HEK293 (cell line): ENCODE results near the gene FAM219B.
A peak's percentile ranks its signal among the peaks of the same experiment; 100 is the strongest.

Source experiments
- ATF2 ChIP-seq: fragments of 450-650 bp; formaldehyde crosslinking; IDR thresholded peaks from 2 replicates; pipeline ENCODE4 v1.5.1; 2016; ENCODE audit warnings: missing biosample characterization, missing genetic modification characterization, low read depth
- BCL11B ChIP-seq: fragments of 450-650 bp; formaldehyde crosslinking; IDR thresholded peaks from 2 replicates; pipeline ENCODE4 v1.5.1; 2016; ENCODE audit warnings: low read depth, missing biosample characterization, missing genetic modification characterization
- EGR2 ChIP-seq: fragments of 450-650 bp; formaldehyde crosslinking; IDR thresholded peaks from 2 replicates; pipeline ENCODE4 v1.5.1; 2016; ENCODE audit warnings: low read depth, missing biosample characterization, missing genetic modification characterization
- GLI4 ChIP-seq: fragments of 450-650 bp; formaldehyde crosslinking; IDR thresholded peaks from 2 replicates; pipeline ENCODE4 v1.5.1; 2016; ENCODE audit warnings: missing biosample characterization, missing genetic modification characterization
- IKZF3 ChIP-seq: fragments of 450-650 bp; IDR thresholded peaks from 2 replicates; pipeline ENCODE4 v1.5.0; 2018; ENCODE audit warnings: missing biosample characterization, mild to moderate bottlenecking, missing genetic modification characterization, moderate library complexity
- KLF10 ChIP-seq: fragments of 450-650 bp; IDR thresholded peaks from 2 replicates; pipeline ENCODE4 v1.5.1; 2018; ENCODE audit warnings: missing biosample characterization, mild to moderate bottlenecking, missing genetic modification characterization
- KLF16 ChIP-seq: fragments of 450-650 bp; formaldehyde crosslinking; IDR thresholded peaks from 2 replicates; pipeline ENCODE4 v1.5.1; 2017; ENCODE audit warnings: missing biosample characterization, missing genetic modification characterization
- KLF8 ChIP-seq: fragments of 450-650 bp; formaldehyde crosslinking; IDR thresholded peaks from 2 replicates; pipeline ENCODE4 v1.5.1; 2016; ENCODE audit warnings: missing biosample characterization, missing genetic modification characterization
- MYNN ChIP-seq: fragments of 450-650 bp; formaldehyde crosslinking; IDR thresholded peaks from 2 replicates; pipeline ENCODE4 v1.5.1; 2016; ENCODE audit warnings: missing biosample characterization, missing genetic modification characterization, borderline replicate concordance
- OVOL3 ChIP-seq: fragments of 450-650 bp; formaldehyde crosslinking; IDR thresholded peaks from 2 replicates; pipeline ENCODE4 v1.5.1; 2016; ENCODE audit warnings: missing biosample characterization, missing genetic modification characterization
- PRDM6 ChIP-seq: fragments of 450-650 bp; formaldehyde crosslinking; IDR thresholded peaks from 2 replicates; pipeline ENCODE4 v1.5.1; 2017; ENCODE audit warnings: missing biosample characterization, missing genetic modification characterization
- REST ChIP-seq: fragments of 450-650 bp; formaldehyde crosslinking; IDR thresholded peaks from 2 replicates; pipeline ENCODE4 v1.5.1; 2016; ENCODE audit warnings: missing biosample characterization, missing genetic modification characterization
- YY1 ChIP-seq: fragments of 450-650 bp; formaldehyde crosslinking; IDR thresholded peaks from 2 replicates; pipeline ENCODE4 v1.5.1; 2018; ENCODE audit warnings: missing biosample characterization, missing genetic modification characterization
- ZBTB17 ChIP-seq: fragments of 450-650 bp; formaldehyde crosslinking; IDR thresholded peaks from 2 replicates; pipeline ENCODE4 v1.5.1; 2016; ENCODE audit warnings: missing biosample characterization, missing genetic modification characterization
- ZBTB20 ChIP-seq: fragments of 450-650 bp; formaldehyde crosslinking; IDR thresholded peaks from 2 replicates; pipeline ENCODE4 v1.5.1; 2016; ENCODE audit warnings: missing biosample characterization, missing genetic modification characterization
- ZBTB7A ChIP-seq: fragments of 450-650 bp; formaldehyde crosslinking; IDR thresholded peaks from 2 replicates; pipeline ENCODE4 v1.5.1; 2016; ENCODE audit warnings: low read depth, missing biosample characterization, missing genetic modification characterization
- ZBTB8A ChIP-seq: fragments of 450-650 bp; formaldehyde crosslinking; IDR thresholded peaks from 2 replicates; pipeline ENCODE4 v1.5.1; 2016; ENCODE audit warnings: missing biosample characterization, missing genetic modification characterization
- ZFHX2 ChIP-seq: fragments of 450-650 bp; formaldehyde crosslinking; conservative IDR thresholded peaks from 2 replicates; pipeline ENCODE4 v1.5.1; 2016; ENCODE audit warnings: missing biosample characterization, missing genetic modification characterization
- ZNF146 ChIP-seq: fragments of 450-650 bp; formaldehyde crosslinking; IDR thresholded peaks from 2 replicates; pipeline ENCODE4 v1.5.1; 2016; ENCODE audit warnings: missing biosample characterization, missing genetic modification characterization
- ZNF19 ChIP-seq: fragments of 450-650 bp; formaldehyde crosslinking; IDR thresholded peaks from 2 replicates; pipeline ENCODE4; 2016; ENCODE audit warnings: missing biosample characterization, missing genetic modification characterization, low read depth
- ZNF202 ChIP-seq: fragments of 450-650 bp; formaldehyde crosslinking; IDR thresholded peaks from 2 replicates; pipeline ENCODE4 v1.5.1; 2016; ENCODE audit warnings: missing biosample characterization, missing genetic modification characterization, borderline replicate concordance
- ZNF280D ChIP-seq: fragments of 450-650 bp; formaldehyde crosslinking; IDR thresholded peaks from 2 replicates; pipeline ENCODE4 v1.5.1; 2016; ENCODE audit warnings: missing biosample characterization, missing genetic modification characterization
- ZNF354C ChIP-seq: fragments of 450-650 bp; formaldehyde crosslinking; IDR thresholded peaks from 2 replicates; pipeline ENCODE4 v1.5.1; 2016; ENCODE audit warnings: missing biosample characterization, missing genetic modification characterization, low read depth, borderline replicate concordance
- ZNF37A ChIP-seq: fragments of 450-650 bp; IDR thresholded peaks from 2 replicates; pipeline ENCODE4 v1.5.1; 2018; ENCODE audit warnings: missing biosample characterization, missing genetic modification characterization
- ZNF501 ChIP-seq: fragments of 450-650 bp; formaldehyde crosslinking; IDR thresholded peaks from 2 replicates; pipeline ENCODE4 v1.5.1; 2016; ENCODE audit warnings: missing biosample characterization, missing genetic modification characterization
- ZNF529 ChIP-seq: fragments of 450-650 bp; formaldehyde crosslinking; IDR thresholded peaks from 2 replicates; pipeline ENCODE4 v1.5.1; 2017; ENCODE audit warnings: missing genetic modification characterization, missing biosample characterization; ENCODE audit not compliant: insufficient replicate concordance
- ZNF548 ChIP-seq: fragments of 450-650 bp; formaldehyde crosslinking; IDR thresholded peaks from 2 replicates; pipeline ENCODE4 v1.5.1; 2016; ENCODE audit warnings: missing biosample characterization, missing genetic modification characterization
- ZNF654 ChIP-seq: fragments of 450-650 bp; formaldehyde crosslinking; IDR thresholded peaks from 2 replicates; pipeline ENCODE4 v1.5.1; 2016; ENCODE audit warnings: low read depth, missing biosample characterization, missing genetic modification characterization
- ZNF692 ChIP-seq: fragments of 450-650 bp; formaldehyde crosslinking; IDR thresholded peaks from 2 replicates; pipeline ENCODE4 v1.5.1; 2016; ENCODE audit warnings: missing biosample characterization, missing genetic modification characterization

Gene FAM219B

GRCh38 chr15:74906450-74907162 is at the start of gene FAM219B (continued):
- TF ChIP-seq REST (tag by site-specific recombination) = 0 out of 2 replicates have a peak, but pooled peaks have one; percentile 32
- TF ChIP-seq YY1 = peak; percentile 90; the same call in 1 of the 2 replicates
- TF ChIP-seq ZBTB17 (tag by site-specific recombination) = peak; percentile 84
- TF ChIP-seq ZNF37A = peak; percentile 58; the same call in 1 of the 2 replicates
- TF ChIP-seq ZNF146 = no peak
- no peak for TF ChIP-seq ZNF280D
- TF ChIP-seq ZNF202 = no peak
- peak; percentile 79; the same call in 1 of the 2 replicates for TF ChIP-seq ZBTB20 (tag by site-specific recombination)
- no peak for TF ChIP-seq ATF2 (tag by site-specific recombination)
- TF ChIP-seq ZNF692 (tag by site-specific recombination) = peak; percentile 73
- TF ChIP-seq ZBTB7A (tag by site-specific recombination) = 0 out of 2 replicates have a peak, but pooled peaks have one; percentile 50
- TF ChIP-seq ZNF654 (tag by site-specific recombination) = no peak
- no peak; the same call in 1 of the 2 replicates for TF ChIP-seq ZNF501 (tag by site-specific recombination)
- peak; percentile 54; the same call in 1 of the 2 replicates for TF ChIP-seq ZBTB8A
- TF ChIP-seq KLF16 (tag by site-specific recombination) = peak; percentile 33; the same call in 1 of the 2 replicates
- TF ChIP-seq ZNF529 (tag by site-specific recombination) = no peak
- peak; percentile 70 for TF ChIP-seq ZFHX2
- TF ChIP-seq KLF10 (tag by site-specific recombination) = peak; percentile 62; the same call in 1 of the 2 replicates
- TF ChIP-seq BCL11B (tag by site-specific recombination) = 0 out of 2 replicates have a peak, but pooled peaks have one; percentile 21
- TF ChIP-seq KLF8 (tag by site-specific recombination) = 0 out of 2 replicates have a peak, but pooled peaks have one; percentile 77
- TF ChIP-seq PRDM6 (tag by site-specific recombination) = no peak
- no peak for TF ChIP-seq ZNF19 (tag by site-specific recombination)
- TF ChIP-seq OVOL3 (tag by site-specific recombination) = no peak
- no peak for TF ChIP-seq ZNF354C (tag by site-specific recombination)
- no peak for TF ChIP-seq GLI4 (tag by site-specific recombination)
- no peak for TF ChIP-seq ZNF548
- TF ChIP-seq EGR2 (tag by site-specific recombination) = peak; percentile 47
- TF ChIP-seq IKZF3 (tag by site-specific recombination) = peak; percentile 19; the same call in 1 of the 2 replicates
- peak; percentile 44; the same call in 1 of the 2 replicates for TF ChIP-seq MYNN (tag by site-specific recombination)
